Osteocyte (in vitro differentiated cells): ENCODE results near the gene MYH7. TPM values are rescaled to one million over a fixed set of nuclear protein-coding genes. Genes with fewer than 3 reads are reported as not detected.
A peak's percentile ranks its signal among the peaks of the same experiment; 100 is the strongest.

Source experiments
- DNase-seq: peaks from one replicate; pipeline ENCODE4 v3.0.0; 2021; ENCODE audit warnings: mixed read lengths; ENCODE audit not compliant: unreplicated experiment; ENCODE audit errors: extremely low spot score
- H3K27ac Mint-ChIP-seq: one replicate; pipeline ENCODE4 v1.8.0; 2021; ENCODE audit warnings: mild to moderate bottlenecking, mixed read lengths; ENCODE audit not compliant: unreplicated experiment
- H3K27me3 Mint-ChIP-seq: one replicate; pipeline ENCODE4 v1.8.0; 2021; ENCODE audit warnings: mixed read lengths; ENCODE audit not compliant: unreplicated experiment
- H3K36me3 Mint-ChIP-seq: one replicate; pipeline ENCODE4 v1.8.0; 2021; ENCODE audit warnings: mixed read lengths; ENCODE audit not compliant: unreplicated experiment
- H3K4me1 Mint-ChIP-seq: one replicate; pipeline ENCODE4 v1.8.0; 2021; ENCODE audit warnings: mixed read lengths; ENCODE audit not compliant: unreplicated experiment
- H3K4me3 Mint-ChIP-seq: one replicate; pipeline ENCODE4 v1.8.0; 2021; ENCODE audit warnings: mild to moderate bottlenecking, moderate library complexity, mixed read lengths; ENCODE audit not compliant: unreplicated experiment
- H3K9me3 Mint-ChIP-seq: one replicate; pipeline ENCODE4 v1.8.0; 2021; ENCODE audit warnings: mixed read lengths; ENCODE audit not compliant: unreplicated experiment
- microRNA-seq: library from miRNA; unstranded; fragments of <30 nt; microRNA quantifications from one replicate; pipeline ENCODE4 v1.1.0, GENCODE V29; 2020; ENCODE audit not compliant: unreplicated experiment
- total RNA-seq: library from RNA; stranded (reverse); gene quantifications from 2 replicates; pipeline ENCODE4 v1.2.1, GENCODE V29; 2021
- TF ChIP-seq, protein P1 (sequence below): fragments of 200-600 bp; sonication (generic); IDR thresholded peaks from 2 replicates; pipeline ENCODE4 v1.5.0; 2021; ENCODE audit warnings: antibody characterized with exemption, mild to moderate bottlenecking, moderate library complexity

MYH7 gene
- total RNA-seq, 1 donor from 2014 or later, result not detected

DNA sequence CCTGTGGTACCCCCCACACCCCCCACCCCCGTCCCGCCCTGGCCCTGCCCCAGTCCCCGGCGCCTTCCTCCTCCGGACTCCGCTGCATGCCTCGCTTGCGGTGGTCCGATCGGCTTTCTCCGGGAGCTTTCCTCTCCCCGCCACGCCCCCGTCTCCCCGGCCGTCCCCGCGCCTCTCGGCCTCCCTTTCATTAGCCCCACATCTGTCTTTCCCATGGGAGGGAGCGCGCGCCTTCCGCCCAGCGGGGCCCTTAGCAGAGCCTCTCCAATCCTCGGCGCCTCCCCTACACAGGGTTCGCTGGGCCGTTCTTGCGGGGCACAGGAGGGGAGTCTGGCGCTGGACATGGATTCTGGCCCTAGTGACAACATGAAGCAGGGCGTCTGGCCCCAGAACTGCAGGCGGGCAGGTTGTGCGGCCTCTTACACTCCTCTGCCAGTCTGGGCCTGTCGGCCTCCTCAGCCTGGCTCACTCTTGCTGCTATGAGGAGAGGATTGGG lies 69.0 kb downstream of the MYH7 start:
- Mint-ChIP-seq H3K4me1 (peaks cover 28% of the 10 kb centered on the region), H3K4me3 (peak overlapping the region; percentile 70), H3K27ac (peak overlapping the region; percentile 86), H3K27me3 (peaks cover 10% of the 10 kb centered on the region), H3K36me3 (no peaks in the 10 kb centered on the region), H3K9me3 (no peaks in the 10 kb centered on the region)
- TF ChIP-seq, protein P1, sequence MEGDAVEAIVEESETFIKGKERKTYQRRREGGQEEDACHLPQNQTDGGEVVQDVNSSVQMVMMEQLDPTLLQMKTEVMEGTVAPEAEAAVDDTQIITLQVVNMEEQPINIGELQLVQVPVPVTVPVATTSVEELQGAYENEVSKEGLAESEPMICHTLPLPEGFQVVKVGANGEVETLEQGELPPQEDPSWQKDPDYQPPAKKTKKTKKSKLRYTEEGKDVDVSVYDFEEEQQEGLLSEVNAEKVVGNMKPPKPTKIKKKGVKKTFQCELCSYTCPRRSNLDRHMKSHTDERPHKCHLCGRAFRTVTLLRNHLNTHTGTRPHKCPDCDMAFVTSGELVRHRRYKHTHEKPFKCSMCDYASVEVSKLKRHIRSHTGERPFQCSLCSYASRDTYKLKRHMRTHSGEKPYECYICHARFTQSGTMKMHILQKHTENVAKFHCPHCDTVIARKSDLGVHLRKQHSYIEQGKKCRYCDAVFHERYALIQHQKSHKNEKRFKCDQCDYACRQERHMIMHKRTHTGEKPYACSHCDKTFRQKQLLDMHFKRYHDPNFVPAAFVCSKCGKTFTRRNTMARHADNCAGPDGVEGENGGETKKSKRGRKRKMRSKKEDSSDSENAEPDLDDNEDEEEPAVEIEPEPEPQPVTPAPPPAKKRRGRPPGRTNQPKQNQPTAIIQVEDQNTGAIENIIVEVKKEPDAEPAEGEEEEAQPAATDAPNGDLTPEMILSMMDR, result no peak
- DNase-seq, result no peak

DNA sequence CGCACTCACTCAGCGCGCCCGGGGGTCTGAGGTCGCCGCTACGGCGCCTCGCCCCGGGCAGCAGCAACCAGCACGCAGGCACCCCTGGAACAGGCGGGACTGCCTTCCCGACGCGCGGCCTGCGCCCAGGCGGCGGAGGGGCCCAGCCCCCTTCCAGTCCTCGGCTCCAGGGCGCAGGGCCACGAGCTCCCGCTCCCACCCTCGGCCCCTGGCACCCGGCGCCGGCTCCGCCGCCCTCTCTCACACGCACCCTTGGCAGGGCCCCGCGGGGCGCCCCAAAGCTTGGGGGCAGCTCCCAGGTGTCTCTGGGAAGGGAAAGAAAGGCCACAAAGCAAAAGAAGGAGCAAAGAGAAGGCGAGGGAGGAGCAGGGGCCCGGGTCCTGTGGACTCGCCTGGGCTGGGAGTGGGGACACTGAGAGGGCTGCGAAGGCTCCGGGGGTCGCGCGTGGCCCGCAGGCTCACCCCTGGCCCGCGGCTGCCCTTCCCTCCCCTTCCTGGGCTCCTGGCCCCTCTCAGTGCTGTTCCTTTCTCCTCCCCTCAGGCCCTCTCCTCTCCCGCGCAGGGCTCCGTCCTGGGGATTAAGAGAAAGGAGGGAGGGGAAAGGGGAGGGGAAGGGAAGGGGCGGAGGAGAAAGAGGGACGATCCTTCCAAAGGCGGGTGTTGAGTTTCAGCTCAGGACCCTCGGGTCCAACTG lies 69.6 kb downstream of the MYH7 start:
- H3K4me1 Mint-ChIP-seq, result peaks cover 32% of the 10 kb centered on the region
- peak overlapping the region; percentile 70 for H3K4me3 Mint-ChIP-seq
- no peaks in the 10 kb centered on the region for H3K9me3 Mint-ChIP-seq
- TF ChIP-seq, protein P1, result no peak
- peaks cover 5% of the 10 kb centered on the region for H3K27me3 Mint-ChIP-seq
- no peak overlapping the region for H3K27ac Mint-ChIP-seq
- DNase-seq, result no peak
- peaks cover 4% of the 10 kb centered on the region for H3K36me3 Mint-ChIP-seq

DNA sequence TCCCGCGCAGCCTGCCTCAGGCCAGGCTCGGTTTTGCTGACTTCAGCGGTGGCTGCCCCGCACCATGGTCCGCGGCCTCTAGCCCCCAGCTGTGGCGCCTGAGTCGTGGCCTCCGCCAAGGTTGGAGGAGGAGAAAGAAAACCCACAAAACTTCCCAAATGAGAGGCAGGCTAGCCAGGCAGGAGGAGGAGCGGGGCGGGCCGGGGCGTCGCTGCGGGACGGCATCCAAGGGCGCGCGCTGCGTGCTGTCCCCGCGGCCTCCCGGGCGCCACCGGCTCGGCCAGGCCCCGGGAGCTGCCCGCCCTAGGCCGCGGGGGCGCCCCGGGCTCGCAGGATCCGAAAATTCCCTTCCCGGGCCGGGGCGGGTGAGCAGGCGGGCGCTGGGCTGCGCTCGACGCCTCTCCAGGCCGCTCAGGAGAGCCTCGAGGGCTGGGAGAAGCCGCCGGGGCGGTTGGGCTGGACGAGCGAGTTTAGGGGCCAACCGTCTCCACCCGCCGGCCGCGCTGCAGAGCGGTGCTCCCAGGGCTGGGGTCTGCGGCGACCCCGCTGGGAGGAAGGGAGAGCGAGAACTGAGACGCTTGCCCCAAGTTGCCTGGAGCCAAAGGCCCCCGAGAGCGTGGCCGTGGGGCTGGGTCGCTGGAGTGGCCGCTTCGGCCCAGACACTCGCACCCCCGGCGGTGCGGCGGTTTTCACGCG lies 70.3 kb downstream of the MYH7 start, which contains the start of gene EFS:
EFS (minus strand) TSS at position 137 of the 696 bp plus-strand sequence. CDS start 147 bp downstream, outside the sequence.
- DNase-seq, result no peak
- Mint-ChIP-seq H3K9me3 (no peaks in the 10 kb centered on the region), H3K27ac (peak within 1 kb of the TSS; percentile 97), H3K4me1 (peaks cover 33% of the 10 kb centered on the region), H3K27me3 (peaks cover 5% of the 10 kb centered on the region), H3K4me3 (peak within 1 kb of the TSS; percentile 88), H3K36me3 (peaks cover 8% of the 10 kb centered on the region)
- TF ChIP-seq, protein P1, result no peak

DNA sequence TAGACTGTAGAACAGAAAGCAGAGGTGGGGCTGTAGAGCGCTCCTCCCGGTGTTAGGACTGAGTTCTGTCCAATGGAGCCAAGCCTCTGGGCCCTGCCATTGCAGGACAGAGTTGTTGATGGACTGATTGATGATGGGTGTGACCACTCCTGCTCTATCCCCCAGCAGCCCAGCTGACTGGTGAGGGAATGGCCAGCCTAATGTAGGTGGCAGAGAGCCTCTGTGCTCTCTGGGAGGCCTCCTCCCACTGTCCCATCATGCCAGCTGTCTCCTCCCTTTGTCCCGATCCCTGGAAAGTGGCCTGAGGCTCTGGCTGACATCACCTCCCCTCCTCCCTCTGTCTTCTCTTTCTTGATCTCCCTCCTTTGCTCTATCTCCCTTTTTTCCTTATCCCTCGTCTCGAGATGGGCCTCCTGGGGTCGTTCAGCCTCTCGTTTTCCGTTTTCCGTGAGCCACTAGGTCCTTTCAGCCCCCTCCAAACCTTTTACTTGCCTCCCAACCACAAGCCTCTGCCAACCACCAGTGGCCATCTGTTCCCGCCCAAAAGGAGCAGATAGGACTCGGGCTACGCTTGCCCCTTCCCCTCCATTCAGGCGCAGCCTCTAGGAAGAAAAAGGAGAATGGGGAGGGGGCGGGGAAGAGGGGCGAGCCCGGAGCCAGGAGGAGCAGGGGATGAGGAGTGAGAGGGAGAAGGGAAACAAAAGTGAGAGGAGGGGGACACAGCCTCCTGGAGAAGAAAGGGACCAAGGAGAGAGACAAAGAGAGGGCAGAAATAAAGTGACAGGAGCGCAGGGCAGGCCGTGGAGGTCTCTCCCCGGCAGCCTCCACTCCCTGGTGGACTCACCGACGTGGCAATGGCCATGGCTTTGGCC lies 71.1 kb downstream of the MYH7 start:
- TF ChIP-seq, protein P1, result no peak
- Mint-ChIP-seq H3K36me3 (peaks cover 10% of the 10 kb centered on the region), H3K27me3 (peaks cover 5% of the 10 kb centered on the region), H3K9me3 (no peaks in the 10 kb centered on the region), H3K4me3 (peak overlapping the region; percentile 88), H3K27ac (peak overlapping the region; percentile 97), H3K4me1 (peaks cover 33% of the 10 kb centered on the region)
- no peak for DNase-seq

Small RNAs within 50 kb of the gene (microRNA-seq; reads per million reads assigned to microRNA genes)
- gene MIR208A (not detected), gene MIR208B (not detected)

Other genes with a start within 250 kb of the MYH7 start
- not detected in 2 replicates for gene RNF212B, start 197.7 kb downstream of the MYH7 start, total RNA-seq
- 6.9 and 8.4 TPM in 2 replicates for gene HOMEZ, start 149.5 kb downstream of the MYH7 start, total RNA-seq
- 15.3 and 19.2 TPM in 2 replicates for gene PPP1R3E, start 132.8 kb downstream of the MYH7 start, total RNA-seq
- gene BCL2L2, start 128.8 kb downstream of the MYH7 start, total RNA-seq, result 21.6 and 27.9 TPM in 2 replicates
- 175 and 183 TPM in 2 replicates for gene PABPN1, start 114.2 kb downstream of the MYH7 start, total RNA-seq
- gene SLC22A17, start 82.8 kb downstream of the MYH7 start, total RNA-seq, result 36.4 and 42.7 TPM in 2 replicates
- 30.5 and 31.9 TPM in 2 replicates for gene EFS, start 70.5 kb downstream of the MYH7 start, total RNA-seq
- not detected in 2 replicates for gene IL25, start 62.9 kb downstream of the MYH7 start, total RNA-seq
- not detected in 2 replicates for gene CMTM5, start 58.6 kb downstream of the MYH7 start, total RNA-seq
- gene MYH6, start 27.4 kb downstream of the MYH7 start, total RNA-seq, result not detected in 2 replicates
- 32.3 and 34.6 TPM in 2 replicates for gene NGDN, start 34.0 kb upstream of the MYH7 start, total RNA-seq
- gene ZFHX2, start 116.1 kb upstream of the MYH7 start, total RNA-seq, result 3.8 and 5.7 TPM in 2 replicates
- 22.3 and 25.7 TPM in 2 replicates for gene THTPA, start 120.6 kb upstream of the MYH7 start, total RNA-seq
- 27.5 and 32.6 TPM in 2 replicates for gene AP1G2, start 132.1 kb upstream of the MYH7 start, total RNA-seq
- not detected in 2 replicates for gene JPH4, start 143.1 kb upstream of the MYH7 start, total RNA-seq
- not detected in 2 replicates for gene DHRS2, start 200.7 kb upstream of the MYH7 start, total RNA-seq